Activated CD4-positive, CD25-positive, alpha-beta regulatory T cell treated with anti-CD3 and anti-CD28 coated beads, Interleukin-2, amount 50 U/mL, for 24 hours (primary cell): ENCODE results near the gene OR1C1.
"Not testable (repeated sequence)": the region's sequence is repeated elsewhere in the genome, so short reads cannot be mapped to it uniquely, and the experiment has no call there.

Experiments
- ATAC-seq, 2 donors: fragments of 150-1000 bp; cut with Tn5 transposase; one replicate each; pipeline ENCODE4 v1.10.0; 2021; ENCODE audit warnings: mild to moderate bottlenecking in 1 of 2, moderate library complexity in 1 of 2

OR1C1 gene, protein sequence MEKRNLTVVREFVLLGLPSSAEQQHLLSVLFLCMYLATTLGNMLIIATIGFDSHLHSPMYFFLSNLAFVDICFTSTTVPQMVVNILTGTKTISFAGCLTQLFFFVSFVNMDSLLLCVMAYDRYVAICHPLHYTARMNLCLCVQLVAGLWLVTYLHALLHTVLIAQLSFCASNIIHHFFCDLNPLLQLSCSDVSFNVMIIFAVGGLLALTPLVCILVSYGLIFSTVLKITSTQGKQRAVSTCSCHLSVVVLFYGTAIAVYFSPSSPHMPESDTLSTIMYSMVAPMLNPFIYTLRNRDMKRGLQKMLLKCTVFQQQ

DNA sequence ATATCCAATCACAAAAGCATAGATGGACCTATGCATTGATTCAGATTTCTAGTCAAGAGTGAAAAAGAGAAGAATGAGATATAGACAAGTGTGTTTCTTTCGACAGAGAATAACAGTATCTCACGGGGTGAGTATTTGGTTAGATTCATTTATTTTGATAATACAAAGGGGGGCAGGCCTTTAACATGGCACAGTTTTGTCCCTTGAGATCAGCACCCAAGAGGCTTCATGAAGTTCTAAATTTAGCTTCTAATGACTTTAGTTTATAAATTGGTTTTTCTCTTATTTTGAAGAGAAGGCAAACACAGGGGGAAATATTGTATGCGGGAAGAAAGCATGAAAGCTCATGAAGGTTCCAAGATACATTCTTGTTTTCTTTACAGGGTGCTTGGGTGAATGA is at the start of gene OR1C1:
Gene OR1C1 (minus strand): TSS at position 101 of the 400 bp plus-strand sequence. CDS start 2,150 bp downstream, outside the sequence.
- no peak for ATAC-seq

DNA sequence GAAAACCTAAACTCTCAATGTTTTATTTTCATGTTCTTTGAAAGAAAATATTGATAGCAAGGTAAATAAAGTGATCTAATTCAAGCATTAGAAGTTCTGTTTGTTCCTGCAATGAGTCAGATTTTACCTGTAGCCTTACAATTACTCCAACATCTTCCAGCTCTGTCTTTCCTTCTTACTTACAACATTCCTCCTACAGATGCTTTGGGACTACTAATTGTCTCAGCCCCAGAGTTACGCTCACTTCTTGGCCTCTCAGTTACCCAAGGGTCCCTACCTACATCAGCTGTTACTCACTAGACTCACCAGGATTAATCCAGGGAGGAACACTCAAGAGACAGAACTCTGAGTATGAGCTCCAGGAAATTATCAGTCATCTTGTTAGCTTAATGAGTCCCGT is 37.2 kb upstream of the OR1C1 start:
- ATAC-seq, result no peak

GRCh38 chr1:247769603-247770002 is 9.2 kb upstream of the OR1C1 start:
- ATAC-seq, result no peak

GRCh38 chr1:247754311-247754710 is 6.0 kb downstream of the OR1C1 start:
- not testable (repeated sequence) for ATAC-seq

GRCh38 chr1:247749870-247750269 is 10.5 kb downstream of the OR1C1 start:
- no peak for ATAC-seq

- no peak for ATAC-seq
These were observed 12.3 kb downstream of the OR1C1 start, which contains the start of gene OR14A2 for GRCh38 chr1:247748041-247748440. Gene OR14A2, minus strand, starts transcription at chr1:247748141.

DNA sequence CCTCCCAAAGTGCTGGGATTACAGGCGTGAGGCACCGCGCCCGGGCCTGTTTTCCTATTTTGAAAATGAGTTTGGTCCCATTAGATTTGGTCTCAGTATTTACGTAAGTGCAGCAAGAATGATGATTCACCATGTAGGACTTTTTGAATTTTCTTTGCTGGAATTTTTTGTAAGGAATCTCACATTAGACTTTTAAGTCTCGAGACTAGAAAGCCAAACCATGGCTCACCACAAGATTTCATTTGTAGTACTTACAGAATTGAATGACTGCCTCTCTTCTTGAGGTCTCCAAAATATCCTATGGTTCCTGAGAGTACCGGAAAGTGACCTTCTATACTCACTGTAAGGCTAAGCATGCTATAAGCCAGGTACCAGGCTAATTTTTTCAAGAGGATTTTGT is 12.7 kb downstream of the OR1C1 start:
- ATAC-seq, result no peak

DNA sequence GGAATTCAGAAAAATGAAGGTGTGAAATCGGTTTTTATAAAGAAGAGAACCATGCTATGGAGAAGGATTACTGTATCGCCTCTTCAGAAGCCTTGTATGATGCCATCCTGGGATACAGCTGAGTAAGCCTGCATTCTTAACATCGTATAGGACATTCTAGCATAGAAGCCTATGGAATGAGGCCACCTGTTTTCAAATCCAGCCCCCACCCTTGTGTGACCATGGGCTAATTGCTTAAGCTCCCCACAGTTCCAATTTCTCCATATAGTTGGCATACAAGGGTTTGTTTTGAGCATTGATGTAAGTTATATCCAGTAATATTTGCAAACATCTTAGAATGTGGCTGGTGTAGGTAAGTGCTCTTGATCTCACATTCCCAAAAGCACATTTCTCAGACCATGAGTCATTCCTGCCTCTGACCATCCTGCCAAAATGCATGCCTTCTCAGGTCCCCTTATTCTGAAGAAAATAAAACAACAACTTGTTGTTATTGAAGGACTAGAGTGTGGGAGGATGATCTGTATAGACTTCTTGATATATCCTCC is 13.9 kb downstream of the OR1C1 start:
- ATAC-seq, result no peak

- not testable (repeated sequence) for ATAC-seq
These were observed 18.1 kb downstream of the OR1C1 start for GRCh38 chr1:247742215-247742760.

DNA sequence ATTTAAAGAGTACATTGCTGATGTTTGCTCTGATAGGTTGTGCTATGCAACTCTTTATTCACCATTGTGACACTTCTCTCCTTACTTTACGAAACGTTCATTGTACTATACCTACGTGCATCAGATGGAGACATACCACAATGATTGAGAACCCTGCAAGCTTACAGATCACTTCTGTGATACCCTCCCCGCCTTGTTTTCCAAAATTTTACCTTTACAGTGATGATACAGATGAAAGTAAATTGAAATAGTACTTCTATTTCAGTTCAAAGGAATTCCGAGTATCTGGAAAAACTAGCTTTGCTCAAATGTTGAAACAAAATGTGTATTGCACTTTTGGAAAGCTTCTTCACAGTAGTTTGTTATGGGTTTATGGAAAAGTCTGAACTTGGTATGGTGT is 18.6 kb downstream of the OR1C1 start:
- ATAC-seq, result no peak

DNA sequence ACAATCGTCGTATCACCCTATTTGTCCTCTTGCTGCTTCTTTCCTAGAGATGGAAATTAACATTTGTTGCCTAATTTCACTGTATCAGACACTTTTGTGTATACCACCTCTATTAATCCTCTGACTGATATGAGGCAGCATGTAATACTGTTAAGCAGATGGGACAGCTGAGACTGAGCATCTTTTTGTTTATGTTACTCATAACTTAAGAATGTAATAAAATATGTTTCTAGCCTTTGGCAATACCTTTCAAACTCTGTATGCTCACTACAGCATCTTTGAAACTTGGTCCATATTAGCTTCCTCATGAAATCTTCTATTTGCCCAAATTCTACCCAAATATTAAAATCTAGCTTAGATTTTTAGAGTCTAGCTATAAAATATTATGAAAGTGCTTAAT is 19.6 kb downstream of the OR1C1 start:
- ATAC-seq, result no peak

- no peak for ATAC-seq
These were observed 22.0 kb downstream of the OR1C1 start, which contains the start of gene OR14K1 for GRCh38 chr1:247738315-247738714. Gene OR14K1, plus strand, starts transcription at chr1:247738615. Its CDS starts 0 bp downstream, at chr1:247738615.

DNA sequence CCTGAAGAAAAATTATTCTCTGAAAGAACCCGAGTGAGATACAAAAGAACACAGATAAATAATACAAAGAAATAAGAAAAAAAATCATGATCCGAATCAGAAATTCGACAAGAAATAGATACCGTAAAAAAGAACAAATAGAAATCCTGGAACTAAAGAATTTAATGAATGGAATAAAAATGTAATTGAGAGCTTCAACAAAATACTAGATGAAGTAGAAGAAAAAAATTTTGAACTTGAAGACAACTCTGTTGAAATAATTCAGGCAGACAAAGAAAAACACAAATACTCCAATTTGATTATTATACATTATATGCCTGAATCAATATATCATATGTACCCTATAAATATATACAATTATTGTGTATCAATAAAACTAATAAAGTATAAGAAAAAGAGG is 39.1 kb downstream of the OR1C1 start:
- no peak for ATAC-seq

DNA sequence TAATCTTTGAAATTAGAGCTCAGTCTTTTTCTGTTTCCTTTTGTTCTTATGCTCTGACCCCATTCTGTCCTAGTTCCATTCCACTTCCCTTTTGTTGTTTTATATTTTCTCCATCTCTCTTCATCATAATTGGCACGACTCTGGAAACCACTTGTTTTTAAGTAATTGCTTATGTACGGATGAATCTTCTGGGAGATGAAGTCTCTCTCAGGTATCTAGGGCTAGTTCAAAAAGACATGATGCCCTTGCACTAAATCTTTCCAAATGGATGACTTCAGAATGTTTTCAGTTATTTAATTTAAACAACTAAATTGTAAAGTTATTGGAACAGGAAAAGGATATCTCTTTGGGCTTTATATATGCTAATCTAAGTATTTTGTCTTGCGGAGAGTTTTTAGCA is 43.8 kb downstream of the OR1C1 start, which contains the start of gene OR6F1:
Gene OR6F1 (minus strand): TSS at position 101 of the 400 bp plus-strand sequence. CDS start 3,891 bp downstream, outside the sequence.
- no peak for ATAC-seq

DNA sequence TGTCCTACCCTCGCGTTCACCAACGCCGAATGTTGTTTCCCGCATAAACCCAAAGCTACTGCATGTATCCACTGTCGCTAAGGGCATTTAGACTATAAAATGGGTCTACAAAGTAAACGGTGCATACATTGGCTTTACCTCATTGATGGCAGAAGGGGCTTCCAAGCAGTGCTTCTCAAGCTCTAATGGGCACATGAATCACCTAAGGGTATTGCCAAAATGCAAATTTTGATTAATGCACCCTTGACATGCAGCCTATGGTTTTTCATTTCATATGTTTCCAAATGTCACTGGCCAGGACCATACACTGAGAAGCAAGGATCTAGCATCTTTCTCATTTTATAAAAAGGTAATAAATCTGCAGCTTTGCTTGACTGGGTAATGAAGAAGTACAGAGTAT is 46.6 kb downstream of the OR1C1 start:
- ATAC-seq, result no peak

- ATAC-seq, result not testable (repeated sequence)
These were observed 49.7 kb downstream of the OR1C1 start for GRCh38 chr1:247710681-247711080.
